NCI-H69 (cell line): ENCODE measurements around the gene KRTAP9-2.
"Not testable (repeated sequence)": the region's sequence is repeated elsewhere in the genome, so short reads cannot be mapped to it uniquely, and the experiment has no call there.

Source experiments
- DNase-seq: peaks from one replicate; lab custom pipeline; 2025; lab: John Stamatoyannopoulos, UW

Gene KRTAP9-2

GRCh38 chr17:41226598-41227095 is at the start of gene KRTAP9-2:
KRTAP9-2 (plus strand) TSS chr17:41226648; CDS start chr17:41226655, 7 bp downstream.
- DNase-seq, result not testable (repeated sequence)

DNA sequence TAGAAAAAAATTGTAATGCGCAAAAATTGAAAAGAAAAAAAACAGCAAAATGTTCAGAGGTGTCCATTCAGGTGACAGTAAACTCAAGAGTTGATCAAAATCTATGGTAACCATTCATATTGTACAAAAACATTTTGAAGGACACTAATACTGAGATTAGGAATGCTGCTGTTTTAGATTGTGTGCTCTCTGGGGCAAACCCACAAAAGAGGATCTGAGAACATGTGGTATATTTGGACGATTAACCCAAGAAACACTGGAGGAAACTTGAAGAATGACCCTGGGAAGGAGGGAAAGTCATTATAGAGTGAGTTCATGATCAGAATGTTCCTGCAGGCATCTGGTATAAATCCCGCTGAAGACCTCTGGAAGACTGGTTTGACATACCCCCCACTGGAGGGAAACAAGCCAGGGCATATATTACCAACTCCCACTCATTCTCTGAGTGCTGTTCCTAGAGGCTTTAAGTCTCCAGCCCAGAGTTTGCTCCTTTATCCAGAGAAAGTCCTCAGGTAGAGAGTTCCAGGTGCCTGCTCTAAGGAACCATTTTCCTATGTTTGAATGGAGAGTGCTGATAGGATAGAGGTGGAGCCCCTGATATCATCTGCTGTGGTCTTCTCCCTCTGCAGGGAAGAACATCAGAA is 49.6 kb upstream of the KRTAP9-2 start:
- no peak for DNase-seq

DNA sequence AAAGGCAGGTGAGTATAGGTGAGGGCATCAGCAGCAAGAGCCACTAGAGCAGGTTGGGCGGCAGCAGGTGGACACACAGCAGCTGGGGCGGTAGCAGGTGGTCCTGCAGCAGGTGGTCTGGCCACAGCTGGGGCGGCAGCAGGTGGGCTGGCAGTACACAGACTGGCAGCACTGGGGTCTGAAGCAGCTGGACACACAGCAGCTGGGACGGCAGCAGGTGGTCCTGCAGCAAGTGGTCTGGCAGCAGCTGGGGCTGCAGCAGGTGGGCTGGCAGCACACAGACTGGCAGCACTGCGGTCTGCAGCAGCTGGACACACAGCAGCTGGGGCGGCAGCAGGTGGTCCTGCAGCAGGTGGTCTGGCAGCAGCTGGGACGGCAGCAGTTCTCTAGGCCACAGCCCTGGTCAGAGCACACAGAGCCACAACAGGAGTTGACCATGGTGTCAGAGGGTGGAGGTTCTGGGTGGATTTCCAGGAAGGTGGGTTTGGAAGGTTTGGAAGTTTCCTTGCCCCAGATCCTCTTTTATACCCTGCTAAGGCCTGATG is 48.6 kb upstream of the KRTAP9-2 start, which contains the start of gene KRTAP4-2:
Gene KRTAP4-2 (minus strand): TSS at position 495 of the 545 bp plus-strand sequence. CDS start 57 bp downstream, at position 438.
- DNase-seq, result no peak

DNA sequence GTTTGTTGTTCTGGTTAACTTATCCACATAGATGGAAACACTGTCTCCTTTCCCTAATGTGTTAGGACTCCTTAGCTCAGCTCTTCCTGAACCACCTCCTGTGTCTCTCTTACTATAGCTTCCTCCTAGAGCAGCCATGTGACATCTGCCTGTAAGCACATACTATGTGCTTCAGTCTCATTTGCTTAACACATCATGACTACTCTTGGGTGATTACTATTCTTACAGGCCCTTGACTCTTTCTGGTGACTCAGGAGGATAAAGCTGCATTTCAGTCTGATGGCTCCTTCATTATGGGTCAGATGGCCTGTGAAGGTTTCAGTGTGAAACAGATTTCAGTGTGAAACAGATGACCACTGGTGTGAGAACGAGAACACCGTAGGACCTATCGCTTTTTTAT is 48.1 kb upstream of the KRTAP9-2 start:
- no peak for DNase-seq

GRCh38 chr17:41178843-41179616 is 47.4 kb upstream of the KRTAP9-2 start:
- DNase-seq, result no peak

- no peak for DNase-seq
Observed at GRCh38 chr17:41184480-41184961, 41.9 kb upstream of the KRTAP9-2 start, which contains the start of gene KRTAP4-1. KRTAP4-1 (minus strand) TSS chr17:41184911; CDS start chr17:41184854, 57 bp downstream.

GRCh38 chr17:41185001-41185400 is 41.4 kb upstream of the KRTAP9-2 start:
- no peak for DNase-seq

DNA sequence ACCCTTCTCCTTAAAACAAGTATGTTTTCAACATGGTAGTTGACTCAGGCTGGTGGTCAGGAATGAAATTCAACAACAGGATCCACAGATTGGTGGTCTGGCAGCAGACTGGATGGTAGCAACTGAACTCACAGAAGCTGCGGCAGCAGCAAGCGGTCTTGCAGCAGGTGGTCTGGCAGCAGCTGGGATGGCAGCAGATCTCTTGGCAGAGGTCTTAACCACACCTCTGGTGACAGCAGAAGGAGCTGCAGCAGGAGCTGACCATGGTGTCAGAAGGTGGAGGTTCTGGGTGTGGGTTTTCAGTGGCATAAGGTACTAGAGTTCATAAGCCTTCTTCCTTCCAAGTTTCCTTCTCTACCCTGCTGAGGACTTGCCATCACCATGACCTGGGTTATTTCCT is 39.6 kb upstream of the KRTAP9-2 start:
- DNase-seq, result peak; percentile 3

GRCh38 chr17:41189837-41190318 is 36.6 kb upstream of the KRTAP9-2 start, which contains the start of gene KRTAP9-1:
KRTAP9-1 (plus strand) TSS chr17:41189887; CDS start chr17:41189887, 0 bp downstream.
- DNase-seq, result not testable (repeated sequence)

- DNase-seq, result peak; percentile 17
Observed at GRCh38 chr17:41190328-41190727, 36.1 kb upstream of the KRTAP9-2 start.

DNA sequence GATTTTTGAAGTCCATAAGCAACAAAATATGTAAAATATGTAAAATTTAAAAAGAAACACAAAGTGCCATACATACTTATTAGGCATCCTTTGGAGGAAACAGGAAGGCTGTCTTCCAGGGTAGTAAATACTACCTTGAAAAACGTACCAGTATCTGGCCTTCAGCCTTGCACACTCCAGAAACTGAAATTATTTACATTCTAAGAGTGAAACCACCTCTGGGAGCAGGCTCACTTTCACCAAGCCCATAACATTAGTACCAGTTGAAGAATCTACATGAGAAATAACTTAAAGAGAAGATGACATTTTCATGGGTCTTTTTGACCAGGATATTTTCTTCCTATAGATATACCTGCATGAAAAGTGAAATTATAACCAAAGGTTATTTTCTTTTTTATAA is 30.4 kb upstream of the KRTAP9-2 start:
- DNase-seq, result no peak

DNA sequence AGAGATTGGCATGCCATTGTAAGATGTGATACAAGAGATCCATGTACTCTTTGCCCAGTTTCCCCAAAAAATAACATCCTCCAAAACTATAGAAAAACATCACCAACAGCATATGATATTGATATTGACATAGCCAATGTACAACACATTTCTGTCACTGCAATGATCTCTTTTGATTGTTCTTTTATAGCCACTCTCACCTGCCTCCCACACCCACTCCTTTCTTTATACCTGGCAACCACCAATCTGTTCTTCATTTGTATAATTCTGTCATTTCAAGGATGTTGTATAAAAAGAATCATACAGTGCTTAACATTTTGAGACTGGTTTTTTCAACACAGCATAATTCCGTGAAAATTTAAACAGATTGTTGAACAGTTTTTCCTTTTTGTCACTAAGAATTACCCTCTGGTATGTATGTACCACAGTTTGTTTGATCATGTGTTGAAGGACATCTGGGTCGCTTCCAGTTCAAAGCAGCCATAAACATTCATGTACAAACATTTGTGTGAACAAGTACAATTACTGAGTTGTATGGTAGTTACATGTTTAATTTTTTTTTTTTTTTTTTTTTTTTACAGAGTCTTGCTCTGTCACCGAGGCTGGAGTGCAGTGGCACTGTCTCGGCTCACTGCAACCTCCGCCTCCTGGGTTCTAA is 26.9 kb upstream of the KRTAP9-2 start:
- DNase-seq, result no peak

GRCh38 chr17:41211845-41212466 is 14.5 kb upstream of the KRTAP9-2 start:
- DNase-seq, result peak; percentile 42

DNA sequence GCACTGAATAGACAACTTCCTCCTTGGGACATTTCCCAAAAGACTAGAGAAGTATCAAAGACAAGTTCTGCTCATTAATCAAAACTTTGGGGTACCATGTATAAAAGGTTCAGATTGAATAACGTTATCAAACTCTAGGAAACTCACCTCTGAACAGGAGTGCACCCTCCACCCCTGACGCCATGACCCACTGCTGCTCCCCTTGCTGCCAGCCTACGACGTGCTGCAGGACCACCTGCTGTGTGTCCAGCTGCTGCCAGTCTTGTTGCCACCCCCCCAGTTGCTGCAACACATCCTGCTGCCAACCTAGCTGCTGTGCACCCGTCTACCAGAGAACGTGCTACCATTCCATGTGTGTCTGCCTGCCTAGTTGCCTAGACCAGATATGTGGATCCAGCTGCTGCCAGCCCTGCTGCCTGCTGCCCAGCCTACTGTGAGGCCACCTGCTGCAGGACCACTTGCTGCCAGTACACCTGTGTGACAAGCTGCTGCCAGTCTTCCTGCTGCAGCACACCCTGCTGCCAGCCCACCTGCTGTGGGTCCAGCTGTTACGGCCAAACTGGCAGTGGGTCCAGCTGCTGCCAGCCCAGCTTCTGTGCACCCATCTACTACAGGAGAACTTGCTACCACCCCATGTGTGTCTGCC is 13.8 kb upstream of the KRTAP9-2 start:
- DNase-seq, result peak; percentile 62

- DNase-seq, result no peak
Observed at GRCh38 chr17:41215681-41216080, 10.8 kb upstream of the KRTAP9-2 start.

GRCh38 chr17:41223821-41224220 is 2.6 kb upstream of the KRTAP9-2 start:
- no peak for DNase-seq

- DNase-seq, result no peak
Observed at GRCh38 chr17:41226051-41226450, 397 bp upstream of the KRTAP9-2 start.

- DNase-seq, result no peak
Observed at GRCh38 chr17:41230094-41230493, 3.6 kb downstream of the KRTAP9-2 start.

DNA sequence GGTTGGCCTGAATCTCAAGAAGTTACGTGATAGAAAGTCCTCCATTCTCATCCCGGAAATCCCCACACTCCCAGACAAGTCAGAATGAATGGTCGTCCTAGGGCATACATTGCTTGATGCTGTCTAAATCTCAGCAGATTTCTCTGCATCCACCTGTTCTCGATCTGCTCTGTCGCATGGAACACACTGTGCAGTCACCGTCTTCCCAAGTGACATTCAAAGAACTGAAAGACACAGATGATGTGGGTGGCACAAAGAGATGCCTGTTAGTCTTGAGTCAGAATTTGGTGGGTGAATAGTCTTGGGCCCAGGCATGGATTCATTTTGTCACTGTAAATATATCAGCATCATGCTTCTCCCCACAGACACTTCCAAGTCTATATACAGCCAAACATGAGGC is 5.3 kb downstream of the KRTAP9-2 start:
- no peak for DNase-seq

GRCh38 chr17:41232399-41233105 is 6.1 kb downstream of the KRTAP9-2 start, which contains the start of gene KRTAP9-3:
KRTAP9-3 (plus strand) TSS chr17:41232449; CDS start chr17:41232502, 53 bp downstream.
- peak; percentile 2 for DNase-seq
